Testis (tissue), 2 donors: Measurements from ENCODE around the gene MRPL40.

Source experiments
- POLR2A ChIP-seq: fragments of 450-650 bp; IDR thresholded peaks from one replicate; pipeline ENCODE4 v1.6.1; 2017; ENCODE audit warnings: antibody characterized with exemption, mild to moderate bottlenecking, moderate library complexity
- TF ChIP-seq, protein P1 (sequence below), 3 experiments: fragments of 450-650 bp in 2 of 3; fragments of 200-600 bp in 1 of 3; sonication (generic) in 1 of 3; IDR thresholded peaks; one replicate each; pipeline ENCODE4 v1.5.1; 2016 to 2019; ENCODE audit warnings: antibody characterized with exemption in 3 of 3, mild to moderate bottlenecking in 2 of 3, moderate library complexity in 1 of 3

DNA sequence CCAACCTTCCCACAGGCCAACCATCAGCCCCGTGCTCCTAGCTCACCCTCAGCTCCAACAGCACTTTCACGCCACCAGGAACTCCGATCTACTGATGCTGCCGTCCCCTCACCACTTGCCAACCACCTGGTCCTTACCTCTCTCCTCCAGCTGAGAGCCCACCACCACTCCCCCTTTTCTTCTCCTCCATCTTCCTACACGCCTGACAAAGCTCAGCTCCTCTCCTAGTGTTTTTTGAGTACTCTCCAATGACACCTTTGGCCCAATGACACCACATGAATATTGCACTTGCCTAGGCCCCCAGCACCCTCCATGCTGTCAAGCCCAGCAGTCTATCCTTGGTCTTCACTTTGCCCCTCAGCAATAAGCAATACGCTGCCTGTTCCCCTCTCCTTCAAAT, 31.5 kb upstream of the MRPL40 start:
- no peak for TF ChIP-seq POLR2A
- TF ChIP-seq, protein P1, sequence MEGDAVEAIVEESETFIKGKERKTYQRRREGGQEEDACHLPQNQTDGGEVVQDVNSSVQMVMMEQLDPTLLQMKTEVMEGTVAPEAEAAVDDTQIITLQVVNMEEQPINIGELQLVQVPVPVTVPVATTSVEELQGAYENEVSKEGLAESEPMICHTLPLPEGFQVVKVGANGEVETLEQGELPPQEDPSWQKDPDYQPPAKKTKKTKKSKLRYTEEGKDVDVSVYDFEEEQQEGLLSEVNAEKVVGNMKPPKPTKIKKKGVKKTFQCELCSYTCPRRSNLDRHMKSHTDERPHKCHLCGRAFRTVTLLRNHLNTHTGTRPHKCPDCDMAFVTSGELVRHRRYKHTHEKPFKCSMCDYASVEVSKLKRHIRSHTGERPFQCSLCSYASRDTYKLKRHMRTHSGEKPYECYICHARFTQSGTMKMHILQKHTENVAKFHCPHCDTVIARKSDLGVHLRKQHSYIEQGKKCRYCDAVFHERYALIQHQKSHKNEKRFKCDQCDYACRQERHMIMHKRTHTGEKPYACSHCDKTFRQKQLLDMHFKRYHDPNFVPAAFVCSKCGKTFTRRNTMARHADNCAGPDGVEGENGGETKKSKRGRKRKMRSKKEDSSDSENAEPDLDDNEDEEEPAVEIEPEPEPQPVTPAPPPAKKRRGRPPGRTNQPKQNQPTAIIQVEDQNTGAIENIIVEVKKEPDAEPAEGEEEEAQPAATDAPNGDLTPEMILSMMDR (IDR thresholded peaks at IDR 0.05), result no peak
